OCI-LY1 (cell line): ENCODE results near the gene C4A.
"Not testable (repeated sequence)": the region's sequence is repeated elsewhere in the genome, so short reads cannot be mapped to it uniquely, and the experiment has no call there.

Source experiments
- H2AFZ ChIP-seq: fragments of 200-600 bp; sonication (generic), shearing (Covaris generic); 2 replicates; pipeline ENCODE4 v1.6.0; 2014; ENCODE audit warnings: antibody characterized with exemption, mild to moderate bottlenecking, low read length
- H3F3A ChIP-seq: fragments of 200-600 bp; sonication (generic), shearing (Covaris generic); 2 replicates; pipeline ENCODE4 v1.6.0; 2014; ENCODE audit warnings: mild to moderate bottlenecking, antibody characterized with exemption, low read length, moderate library complexity; ENCODE audit not compliant: insufficient read depth
- H3K27ac ChIP-seq: fragments of 200-600 bp; sonication (generic); 2 replicates; pipeline ENCODE4 v1.5.1; 2014; ENCODE audit warnings: low read length, mixed run types, mild to moderate bottlenecking, low read depth; ENCODE audit not compliant: poor library complexity, severe bottlenecking
- H3K27me3 ChIP-seq: fragments of 200-600 bp; sonication (generic); 2 replicates; pipeline ENCODE4 v1.6.0; 2014; ENCODE audit warnings: antibody characterized with exemption, mild to moderate bottlenecking, low read length, moderate library complexity; ENCODE audit not compliant: insufficient read depth
- H3K36me3 ChIP-seq: fragments of 200-600 bp; sonication (generic); 2 replicates; pipeline ENCODE4 v1.6.1; 2014; ENCODE audit warnings: mild to moderate bottlenecking, antibody characterized with exemption, low read length, moderate library complexity, mixed read lengths; ENCODE audit not compliant: insufficient read depth
- H3K4me1 ChIP-seq: fragments of 200-600 bp; sonication (generic); 2 replicates; pipeline ENCODE4 v1.5.1; 2014; ENCODE audit warnings: mild to moderate bottlenecking, low read length, moderate library complexity; ENCODE audit not compliant: insufficient read depth, severe bottlenecking
- H3K4me2 ChIP-seq: fragments of 200-600 bp; sonication (generic), shearing (Covaris generic); 2 replicates; pipeline ENCODE4 v1.6.1; 2014; ENCODE audit warnings: low read length
- H3K4me3 ChIP-seq: fragments of 200-600 bp; sonication (generic); 2 replicates; pipeline ENCODE4 v1.5.1; 2014; ENCODE audit warnings: low read length, low read depth, mild to moderate bottlenecking, mixed read lengths; ENCODE audit not compliant: poor library complexity, severe bottlenecking
- H3K79me2 ChIP-seq: fragments of 200-600 bp; shearing (Covaris generic); 2 replicates; pipeline ENCODE4 v1.6.1; 2016; ENCODE audit warnings: mixed run types, low read length, mixed read lengths; ENCODE audit not compliant: insufficient read depth
- H3K9ac ChIP-seq: fragments of 200-600 bp; sonication (generic), shearing (Covaris generic); 2 replicates; pipeline ENCODE4 v1.6.1; 2014; ENCODE audit warnings: mild to moderate bottlenecking, low read length, mixed read lengths
- H3K9me2 ChIP-seq: fragments of 200-600 bp; sonication (generic), shearing (Covaris generic); 2 replicates; pipeline ENCODE4 v1.6.1; 2014; ENCODE audit warnings: low read depth, mild to moderate bottlenecking, low read length, mixed read lengths
- H3K9me3 ChIP-seq: fragments of 200-600 bp; shearing (Covaris generic); 2 replicates; pipeline ENCODE4 v1.6.1; 2014; ENCODE audit warnings: low read length, mixed read lengths
- H4K20me1 ChIP-seq: fragments of 200-600 bp; sonication (generic), shearing (Covaris generic); 2 replicates; pipeline ENCODE4 v1.6.0; 2016; ENCODE audit warnings: mild to moderate bottlenecking, low read length; ENCODE audit not compliant: insufficient read depth
- CTCF ChIP-seq: fragments of 200-600 bp; sonication (generic), shearing (Covaris generic); IDR thresholded peaks from 2 replicates; pipeline ENCODE4 v1.5.1; 2017; ENCODE audit warnings: mild to moderate bottlenecking, antibody characterized with exemption, low read length, moderate library complexity, mixed read lengths
- EZH2 ChIP-seq: fragments of 200-600 bp; sonication (generic), shearing (Covaris generic); IDR thresholded peaks from 2 replicates; pipeline ENCODE4 v1.8.0; 2017; ENCODE audit warnings: borderline replicate concordance, mixed run types, mild to moderate bottlenecking, antibody characterized with exemption, low read length, moderate library complexity, mixed read lengths

C4A gene

GRCh38 chr6:32043589-32044380, 61.9 kb downstream of the C4A start:
- H3K9ac ChIP-seq, H3K4me2 ChIP-seq, H3K27me3 ChIP-seq, H4K20me1 ChIP-seq, H3K36me3 ChIP-seq, H2AFZ ChIP-seq, H3K79me2 ChIP-seq, H3K9me3 ChIP-seq, H3K9me2 ChIP-seq, H3F3A ChIP-seq, H3K27ac ChIP-seq, H3K4me1 ChIP-seq, H3K4me3 ChIP-seq: not testable (repeated sequence)

- not testable (repeated sequence) for H3F3A ChIP-seq, H3K27ac ChIP-seq, H3K4me2 ChIP-seq, H3K9ac ChIP-seq, H3K4me1 ChIP-seq, H3K36me3 ChIP-seq, H3K79me2 ChIP-seq, H3K9me3 ChIP-seq, H4K20me1 ChIP-seq, H3K9me2 ChIP-seq, H3K4me3 ChIP-seq, H3K27me3 ChIP-seq, H2AFZ ChIP-seq
These were observed 63.1 kb downstream of the C4A start for GRCh38 chr6:32044916-32045315.

- Histone ChIP-seq H2AFZ (no peak overlapping the region), H3K4me3 (no peak overlapping the region), H3K9me2 (no peaks in the 10 kb centered on the region), H3K9me3 (no peaks in the 10 kb centered on the region), H3K36me3 (no peaks in the 10 kb centered on the region), H3K27me3 (no peaks in the 10 kb centered on the region), H3K79me2 (no peaks in the 10 kb centered on the region), H3K9ac (no peak overlapping the region), H4K20me1 (no peaks in the 10 kb centered on the region), H3F3A (no peaks in the 10 kb centered on the region), H3K4me1 (no peaks in the 10 kb centered on the region), H3K4me2 (no peak overlapping the region), H3K27ac (no peak overlapping the region)
- TF ChIP-seq CTCF (no peak), EZH2 (no peak)
These were observed 64.1 kb downstream of the C4A start for GRCh38 chr6:32045811-32046449.

- Histone ChIP-seq H3F3A (no peaks in the 10 kb centered on the region), H3K27ac (no peak overlapping the region), H3K9me3 (no peaks in the 10 kb centered on the region)
These were observed 64.7 kb downstream of the C4A start for GRCh38 chr6:32046450-32047083.

More at GRCh38 chr6:32046450-32047083, 64.7 kb downstream of the C4A start:
- Histone ChIP-seq H4K20me1 (no peaks in the 10 kb centered on the region), H3K79me2 (no peaks in the 10 kb centered on the region), H3K9me2 (no peaks in the 10 kb centered on the region), H3K9ac (no peak overlapping the region), H3K4me2 (no peak overlapping the region), H3K4me3 (no peak overlapping the region), H3K4me1 (no peaks in the 10 kb centered on the region), H3K27me3 (no peaks in the 10 kb centered on the region; the same call in 1 of the 2 replicates), H2AFZ (no peak overlapping the region), H3K36me3 (no peaks in the 10 kb centered on the region)
- TF ChIP-seq CTCF = no peak
- no peak for TF ChIP-seq EZH2
